GM19240 (cell line): Measurements from ENCODE around the gene ZNF844.
"Not testable (repeated sequence)": the region's sequence is repeated elsewhere in the genome, so short reads cannot be mapped to it uniquely, and the experiment has no call there.

Experiments
- DNase-seq: peaks from one replicate; pipeline ENCODE4 v3.0.0; 2011; ENCODE audit warnings: low spot score; ENCODE audit not compliant: insufficient read length

Gene ZNF844

DNA sequence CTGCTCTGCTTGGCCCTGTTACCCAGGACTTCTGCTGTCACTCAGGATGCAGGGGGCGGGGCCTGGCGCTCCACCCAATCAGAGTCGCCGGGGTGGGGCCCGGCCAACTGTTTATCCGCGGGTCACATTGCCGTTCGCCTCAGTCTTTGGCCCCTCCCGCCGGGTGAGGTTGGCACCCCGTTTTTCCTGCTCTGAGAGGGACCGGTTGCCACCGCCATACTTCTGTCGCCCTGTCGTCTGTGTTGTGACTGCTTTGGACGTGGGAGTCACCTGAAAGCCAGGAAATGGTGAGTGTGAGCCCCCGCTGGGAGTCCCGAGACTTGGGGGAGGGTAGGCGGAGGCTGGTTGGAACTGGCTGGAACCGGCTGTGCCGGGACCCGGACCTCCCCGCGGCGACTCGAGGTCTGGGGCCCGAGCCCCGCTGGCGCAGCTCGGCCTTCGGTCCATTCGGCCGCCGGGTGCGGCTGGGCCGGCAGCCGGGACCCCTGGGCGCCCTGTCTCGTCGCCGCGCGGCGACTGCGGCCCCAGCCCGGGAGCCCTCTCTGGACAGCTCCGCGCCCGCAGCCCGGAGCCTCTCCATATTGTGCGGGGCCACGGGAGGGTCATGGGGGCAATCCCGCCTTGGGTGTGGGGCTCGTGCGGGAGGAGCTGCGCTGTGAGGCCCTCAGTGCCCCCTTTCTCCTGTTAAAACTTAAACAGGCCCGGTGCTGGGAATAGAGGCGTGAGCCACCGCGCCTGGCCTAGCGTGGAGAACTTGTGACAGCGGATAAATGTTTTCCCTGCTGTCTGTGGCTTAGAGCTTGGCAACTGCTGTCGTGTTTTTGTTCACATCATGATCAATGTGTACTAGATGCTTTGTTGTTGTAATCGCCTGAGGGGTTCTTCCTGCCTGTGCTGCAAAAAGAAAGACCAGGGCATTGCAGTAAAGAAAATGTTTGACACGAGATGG is at the start of gene ZNF844:
TSS of gene ZNF844 (plus strand) at position 142 of the 949 bp plus-strand sequence. CDS start at position 285, 143 bp downstream.
- peak; percentile 50 for DNase-seq

DNA sequence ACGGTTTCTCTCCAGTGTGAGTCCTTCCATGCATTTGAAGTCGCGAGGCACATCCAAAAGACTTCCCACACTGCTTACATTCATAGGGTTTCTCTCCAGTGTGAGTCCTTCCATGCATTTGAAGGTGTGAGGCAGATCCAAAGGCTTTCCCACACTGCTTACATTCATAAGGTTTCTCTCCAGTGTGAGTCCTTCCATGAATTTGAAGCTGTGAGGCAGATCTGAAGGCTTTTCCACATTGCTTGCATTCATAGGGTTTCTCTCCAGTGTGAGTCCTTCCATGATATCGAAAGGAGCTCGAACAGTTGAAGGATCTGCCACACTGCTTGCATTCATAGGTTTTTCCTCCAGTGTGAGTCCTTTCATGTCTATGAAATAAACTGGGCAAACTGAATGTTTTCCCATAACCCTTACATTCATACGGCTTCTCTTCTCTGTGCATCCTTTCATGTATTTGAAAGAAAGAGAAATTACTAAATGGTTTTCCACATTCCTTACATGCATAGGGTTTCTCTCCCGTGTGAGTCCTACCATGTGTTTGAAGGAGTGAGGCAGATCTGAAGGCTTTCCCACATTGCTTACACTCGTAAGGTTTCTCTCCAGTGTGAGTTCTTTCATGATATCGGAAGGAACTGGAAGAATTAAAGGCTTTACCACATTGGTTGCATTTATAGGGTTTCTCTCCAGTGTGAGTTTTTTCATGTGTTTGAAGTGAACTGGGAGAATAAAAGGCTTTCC is 49.3 kb upstream of the ZNF844 start:
- no peak for DNase-seq

DNA sequence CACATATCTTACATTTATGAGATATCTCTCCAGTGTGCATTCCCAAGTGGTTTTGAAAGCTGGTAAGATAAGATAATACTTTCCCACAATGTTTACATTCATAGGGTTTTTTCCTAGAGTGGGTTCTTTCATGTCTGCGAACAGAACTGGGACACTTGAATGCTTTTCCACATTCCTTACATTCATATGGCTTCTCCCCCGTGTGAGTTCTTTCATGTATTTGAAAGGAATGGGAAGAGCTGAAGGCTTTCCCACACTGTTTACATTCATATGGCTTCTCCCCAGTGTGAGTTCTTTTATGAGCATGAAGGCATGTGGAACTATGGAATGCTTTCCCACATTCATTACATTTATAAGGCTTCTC is 48.8 kb upstream of the ZNF844 start:
- no peak for DNase-seq

DNA sequence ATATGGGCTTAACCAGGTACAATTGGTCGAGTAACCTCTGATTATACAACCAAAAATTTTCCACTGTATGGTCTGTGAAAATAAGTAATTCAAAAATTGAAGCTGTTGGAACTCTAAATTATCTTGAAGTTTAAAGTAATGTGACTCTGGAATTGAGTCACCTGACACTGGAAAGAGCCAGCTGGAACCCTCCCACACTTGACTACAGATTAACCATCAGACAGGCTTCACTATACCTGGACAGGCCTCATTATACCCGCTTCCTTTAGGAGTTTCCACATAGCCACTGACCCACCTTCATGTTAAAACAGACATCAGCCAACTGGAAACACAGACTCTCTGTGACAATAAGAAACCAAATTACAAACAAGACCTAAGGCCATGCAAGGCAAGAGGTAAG is 30.3 kb upstream of the ZNF844 start:
- no peak for DNase-seq

DNA sequence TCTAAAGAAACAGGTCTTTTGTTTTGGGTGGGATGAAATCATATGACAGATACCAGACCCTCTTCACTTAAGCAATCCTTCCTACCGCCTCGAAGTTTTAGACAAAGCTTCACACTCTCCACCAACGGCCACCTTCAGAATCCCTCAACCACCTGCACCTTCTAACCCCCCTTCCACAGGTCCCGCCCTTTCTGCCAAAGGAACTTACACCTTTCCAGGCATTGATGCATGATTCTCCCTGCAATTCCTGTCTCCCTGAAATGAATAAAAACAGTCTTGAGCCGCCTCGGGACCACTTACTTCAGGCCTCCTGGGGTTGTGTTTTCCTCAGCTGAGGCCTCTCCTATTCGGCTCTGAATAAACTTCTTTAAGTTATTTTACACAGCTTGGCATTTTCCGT is 29.9 kb upstream of the ZNF844 start:
- DNase-seq: no peak

DNA sequence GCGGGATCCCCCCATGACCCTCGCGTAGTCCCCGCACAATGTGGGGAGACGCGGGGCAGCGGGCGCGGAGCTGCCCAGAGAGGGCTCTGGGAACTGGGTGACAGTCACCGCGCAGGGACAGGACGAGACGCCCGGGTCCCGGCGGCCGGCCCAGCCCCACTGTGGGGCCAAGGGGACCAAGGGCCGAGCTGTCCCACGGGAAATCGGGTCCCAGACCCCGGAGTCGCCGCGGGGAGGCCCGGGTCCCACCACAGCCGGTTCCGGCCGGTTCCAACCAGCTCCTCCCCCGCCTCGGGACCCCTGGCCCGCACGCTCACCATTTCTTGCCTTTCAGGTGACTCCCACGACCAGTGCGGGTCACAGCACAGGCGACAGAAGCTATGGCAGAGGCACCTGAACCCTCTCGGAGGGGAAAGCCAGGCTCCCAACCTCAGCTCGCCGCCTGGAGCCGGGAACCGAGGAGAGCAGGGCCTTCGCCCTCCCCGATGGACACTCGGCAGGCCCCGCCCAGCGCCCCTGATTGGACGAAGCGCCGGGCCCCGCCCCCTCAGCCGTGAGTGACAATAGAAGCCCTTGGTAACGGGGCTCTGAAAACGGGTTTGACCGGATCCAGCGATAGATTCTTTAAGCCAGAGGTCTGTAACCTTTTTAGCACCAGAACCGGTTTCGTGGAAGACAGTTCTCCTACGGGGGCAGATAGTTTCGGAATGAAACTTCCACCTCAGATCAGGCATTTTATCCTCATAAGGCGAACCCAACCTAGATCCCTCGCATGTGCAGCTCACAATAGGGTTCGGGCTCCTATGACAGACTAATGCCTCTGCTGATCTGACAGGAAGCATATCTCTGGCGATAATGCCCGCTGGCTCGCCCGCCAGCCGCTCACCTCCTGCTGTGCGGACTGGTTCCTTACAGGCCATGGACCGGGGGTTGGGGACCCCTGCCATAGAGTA is 29.0 kb upstream of the ZNF844 start, which contains the start of gene ZNF433:
TSS of gene ZNF433 (minus strand) at position 460 of the 953 bp plus-strand sequence. CDS start at position 320, 140 bp downstream.
- peak; percentile 71 for DNase-seq

DNA sequence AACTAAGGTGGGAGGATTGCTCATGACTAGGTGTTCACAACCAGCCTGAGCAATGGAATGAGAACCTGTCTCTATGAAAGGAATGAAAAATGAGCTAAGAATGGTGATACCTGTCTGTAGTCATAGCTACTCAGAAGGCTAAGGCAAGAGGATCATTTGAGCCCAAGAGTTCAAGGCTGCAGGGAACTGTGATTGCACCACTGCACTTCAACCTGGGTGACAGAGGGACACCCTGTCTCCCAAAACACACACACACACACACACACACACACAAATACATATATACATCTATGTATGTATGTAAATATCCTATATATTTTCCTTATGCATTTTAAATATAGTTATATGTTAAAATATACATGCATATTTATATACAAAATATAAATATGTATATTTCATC is 21.6 kb upstream of the ZNF844 start:
- DNase-seq: no peak

DNA sequence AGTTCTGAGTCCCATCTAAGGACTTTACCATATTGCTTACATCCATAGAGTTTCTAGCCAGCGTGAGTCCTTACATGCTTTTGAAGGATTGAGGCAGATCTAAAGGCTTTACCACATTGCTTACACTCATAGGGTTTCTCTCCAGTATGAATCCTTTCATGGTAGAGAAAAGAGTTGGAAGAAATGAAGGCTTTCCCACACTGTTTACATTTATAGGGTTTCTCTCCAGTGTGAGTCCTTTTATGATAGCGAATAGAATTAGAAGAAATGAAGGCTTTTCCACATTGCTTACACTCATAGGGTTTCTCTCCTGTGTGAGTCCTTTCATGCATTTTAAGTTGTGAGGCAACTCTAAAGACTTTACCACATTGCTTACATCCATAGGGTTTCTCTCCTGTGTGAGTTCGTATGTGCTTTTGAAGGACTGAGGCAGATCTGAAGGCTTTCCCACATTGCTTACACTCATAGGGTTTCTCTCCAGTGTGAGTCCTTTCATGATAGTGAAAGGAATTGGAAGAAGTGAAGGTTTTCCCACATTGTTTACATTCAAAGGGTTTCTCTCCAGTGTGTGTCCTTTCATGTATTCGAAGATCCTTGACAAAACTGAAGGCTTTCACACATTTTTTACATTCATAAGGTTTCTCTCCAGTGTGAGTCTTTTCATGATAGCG is 20.6 kb upstream of the ZNF844 start:
- no peak for DNase-seq

DNA sequence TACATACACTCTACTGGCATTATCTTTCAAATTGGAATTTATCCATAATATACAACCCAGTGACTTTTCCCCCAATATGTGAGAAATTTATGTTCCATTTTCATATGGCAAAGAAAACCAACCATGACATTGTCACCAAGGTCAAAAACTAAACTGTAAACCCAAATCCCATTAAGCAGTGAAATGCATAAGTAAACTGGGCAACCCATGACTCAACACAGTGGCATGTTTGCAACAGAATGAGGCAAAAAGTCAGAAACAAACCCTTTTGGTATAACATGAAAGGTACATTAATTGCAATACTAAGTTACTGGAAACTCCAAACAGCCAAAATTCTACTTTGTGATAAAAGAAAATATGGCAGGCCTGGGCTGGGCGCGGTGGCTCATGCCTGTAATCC is 16.7 kb upstream of the ZNF844 start:
- no peak for DNase-seq

DNA sequence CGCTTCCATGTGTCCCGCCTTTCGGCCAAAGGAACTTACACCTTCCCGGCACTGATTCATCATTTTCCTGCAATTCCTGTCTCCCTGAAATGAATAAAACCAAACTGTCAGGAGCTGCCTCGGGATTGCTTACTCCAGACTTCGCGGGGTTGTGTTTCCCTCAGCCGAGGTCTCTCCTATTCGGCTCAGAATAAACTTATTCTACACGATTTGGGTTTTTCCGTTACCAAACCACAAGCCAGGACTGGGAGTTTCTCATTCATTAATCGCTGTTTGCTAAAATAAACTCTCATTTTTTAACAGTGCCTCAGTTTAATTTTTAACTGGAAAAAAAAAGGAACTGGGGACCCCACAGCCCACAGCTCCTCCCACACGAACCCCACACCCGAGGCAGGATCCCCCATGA is 12.4 kb upstream of the ZNF844 start:
- no peak for DNase-seq

DNA sequence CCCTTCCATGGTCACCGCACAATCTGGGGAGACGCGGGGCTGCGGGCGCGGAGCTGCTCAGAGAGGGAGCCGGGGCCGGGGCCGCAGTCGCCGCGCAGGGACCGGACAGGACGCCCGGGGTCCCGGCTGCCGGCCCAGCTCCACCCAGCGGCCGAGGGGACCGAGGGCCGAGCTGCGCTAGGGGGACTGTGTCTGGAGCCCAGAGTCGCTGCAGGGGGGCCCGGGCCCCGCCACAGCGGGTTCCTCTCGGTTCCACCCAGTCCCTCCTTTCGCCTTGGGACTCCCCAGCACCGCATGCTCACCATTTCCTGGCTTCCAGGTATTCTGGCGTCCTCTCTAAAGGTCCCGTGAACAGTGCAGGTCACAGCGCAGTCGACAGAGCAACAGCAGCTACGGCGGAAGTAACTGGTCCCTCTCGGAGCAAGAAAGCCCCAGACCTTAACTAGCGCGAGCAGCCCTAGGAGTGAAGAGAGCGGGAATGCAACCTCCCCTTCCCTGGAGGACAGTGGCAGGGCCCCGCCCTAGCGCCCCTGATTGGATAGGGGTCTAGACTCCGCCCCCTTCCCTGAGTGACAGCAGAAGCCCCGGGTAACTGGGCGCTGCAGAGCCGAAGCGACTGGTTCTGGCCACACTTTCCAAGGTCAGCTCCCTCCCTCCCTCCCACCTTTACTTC is 11.9 kb upstream of the ZNF844 start, which contains the start of gene ZNF878:
TSS of gene ZNF878 (minus strand) at position 465 of the 673 bp plus-strand sequence. CDS start at position 305, 160 bp downstream.
- DNase-seq: peak; percentile 58

DNA sequence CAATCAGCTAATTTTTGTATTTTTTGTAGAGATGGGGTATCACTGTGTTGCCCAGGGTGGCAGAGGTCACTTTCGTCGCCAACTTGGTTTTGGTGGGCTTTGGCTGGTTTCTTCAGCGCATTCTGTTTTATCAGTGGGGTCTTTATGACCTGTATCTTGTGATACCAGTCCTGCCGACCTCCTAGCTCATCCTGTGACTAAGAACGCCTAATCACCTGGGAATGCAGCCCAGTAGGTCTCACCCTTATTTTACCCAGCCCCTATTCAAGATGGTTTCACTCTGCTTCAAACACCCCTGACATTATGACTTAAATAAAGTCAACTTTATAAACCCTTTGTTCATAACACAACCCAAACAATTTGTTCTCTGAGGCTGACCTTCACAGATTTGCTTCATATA is 8.7 kb upstream of the ZNF844 start:
- DNase-seq: no peak

DNA sequence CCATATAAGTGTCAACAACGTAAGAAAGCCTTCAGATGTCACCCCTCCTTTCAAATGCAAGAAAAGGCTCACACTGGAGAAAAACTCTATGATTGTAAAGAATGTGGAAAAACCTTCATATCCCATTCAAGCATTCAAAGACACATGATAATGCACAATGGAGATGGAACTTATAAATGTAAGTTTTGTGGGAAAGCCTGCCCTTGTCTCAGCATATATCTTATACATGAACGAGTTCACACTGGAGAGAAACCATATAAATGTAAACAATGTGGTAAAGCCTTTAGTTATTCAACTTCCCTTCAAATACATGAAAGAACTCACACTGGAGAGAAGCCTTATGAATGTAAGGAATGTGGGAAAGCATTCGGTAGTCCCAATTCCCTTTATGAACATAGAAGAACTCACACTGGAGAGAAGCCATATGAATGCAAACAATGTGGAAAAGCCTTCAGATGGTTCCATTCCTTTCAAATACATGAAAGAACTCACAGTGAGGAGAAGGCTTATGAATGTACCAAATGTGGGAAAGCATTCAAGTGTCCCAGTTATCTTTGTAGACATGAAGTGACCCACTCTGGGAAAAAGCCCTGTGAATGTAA is 11.1 kb downstream of the ZNF844 start:
- no peak for DNase-seq

DNA sequence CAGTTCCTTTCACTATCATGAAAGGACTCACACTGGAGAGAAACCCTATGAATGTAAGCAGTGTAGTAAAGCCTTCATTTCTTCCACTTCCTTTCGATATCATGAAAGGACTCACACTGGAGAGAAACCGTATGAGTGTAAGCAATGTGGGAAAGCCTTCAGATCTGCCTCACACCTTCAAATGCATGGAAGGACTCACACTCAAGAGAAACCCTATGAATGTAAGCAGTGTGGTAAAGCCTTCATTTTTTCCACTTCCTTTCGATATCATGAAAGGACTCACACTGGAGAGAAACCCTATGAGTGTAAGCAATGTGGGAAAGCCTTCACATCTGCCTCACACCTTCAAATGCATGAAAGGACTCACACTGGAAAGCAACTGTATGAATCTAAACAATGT is 11.8 kb downstream of the ZNF844 start:
- not testable (repeated sequence) for DNase-seq

DNA sequence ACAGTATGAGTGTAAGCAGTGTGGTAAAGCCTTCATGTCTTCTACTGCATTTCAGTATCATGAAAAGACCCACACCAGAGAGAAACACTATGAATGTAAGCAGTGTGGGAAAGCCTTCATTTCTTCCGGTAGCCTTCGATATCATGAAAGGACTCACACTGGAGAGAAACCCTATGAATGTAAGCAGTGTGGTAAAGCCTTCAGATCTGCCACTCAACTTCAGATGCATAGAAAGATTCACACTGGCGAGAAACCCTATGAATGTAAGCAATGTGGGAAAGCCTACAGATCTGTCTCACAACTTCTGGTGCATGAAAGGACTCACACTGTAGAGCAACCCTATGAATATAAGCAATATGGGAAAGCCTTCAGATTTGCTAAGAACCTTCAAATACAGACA is 12.8 kb downstream of the ZNF844 start:
- DNase-seq: no peak

DNA sequence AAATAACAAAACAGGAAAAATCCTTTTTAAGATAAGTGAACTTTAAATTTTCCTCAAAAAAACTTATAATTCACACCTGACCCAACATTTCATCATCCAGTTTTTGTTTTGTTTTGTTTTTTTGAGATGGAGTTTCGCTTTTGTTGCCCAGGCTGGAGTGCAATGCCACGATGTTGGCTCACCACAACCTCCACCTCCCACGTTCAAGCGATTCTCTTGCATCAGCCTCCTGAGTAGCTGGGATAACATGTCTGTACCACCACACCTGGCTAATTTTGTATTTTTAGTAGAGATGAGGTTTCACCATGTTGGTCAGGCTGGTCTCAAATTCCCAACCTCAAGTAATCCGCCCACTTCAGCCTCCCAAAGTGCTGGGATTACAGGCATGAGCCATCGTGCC is 18.8 kb downstream of the ZNF844 start:
- not testable (repeated sequence) for DNase-seq

DNA sequence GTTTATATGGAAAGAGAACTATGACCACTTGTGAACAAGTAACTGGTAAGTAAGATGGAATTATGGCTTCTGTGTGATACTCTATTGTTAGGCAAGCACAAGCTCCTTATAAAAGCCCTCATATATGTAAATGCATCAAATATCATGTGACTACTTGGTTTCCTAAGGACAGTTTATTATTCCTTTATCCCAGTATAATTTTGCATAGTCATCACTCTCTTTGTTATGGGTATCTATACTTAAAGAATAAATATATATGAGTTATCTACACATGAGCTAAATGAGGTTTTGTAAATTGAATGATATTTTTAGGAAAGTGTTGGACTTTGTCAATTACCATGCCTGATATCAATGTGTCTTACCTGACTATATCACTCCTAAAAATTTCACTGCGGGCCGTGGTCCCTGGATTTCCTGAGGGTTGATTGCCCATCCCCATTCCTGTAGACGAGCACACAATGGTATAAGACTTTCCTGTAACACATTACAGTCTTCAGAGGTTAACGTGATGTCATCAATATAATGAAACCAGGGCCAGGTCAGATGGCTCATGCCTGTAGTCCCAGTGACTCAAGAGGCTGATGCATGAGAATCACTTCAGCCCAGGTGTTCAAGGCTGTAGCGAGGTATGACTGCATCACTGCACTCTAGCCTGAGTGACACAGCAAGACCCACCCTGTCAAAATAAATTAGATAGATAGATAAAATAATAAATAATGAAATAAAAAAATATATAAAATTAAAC is 20.7 kb downstream of the ZNF844 start:
- no peak for DNase-seq

DNA sequence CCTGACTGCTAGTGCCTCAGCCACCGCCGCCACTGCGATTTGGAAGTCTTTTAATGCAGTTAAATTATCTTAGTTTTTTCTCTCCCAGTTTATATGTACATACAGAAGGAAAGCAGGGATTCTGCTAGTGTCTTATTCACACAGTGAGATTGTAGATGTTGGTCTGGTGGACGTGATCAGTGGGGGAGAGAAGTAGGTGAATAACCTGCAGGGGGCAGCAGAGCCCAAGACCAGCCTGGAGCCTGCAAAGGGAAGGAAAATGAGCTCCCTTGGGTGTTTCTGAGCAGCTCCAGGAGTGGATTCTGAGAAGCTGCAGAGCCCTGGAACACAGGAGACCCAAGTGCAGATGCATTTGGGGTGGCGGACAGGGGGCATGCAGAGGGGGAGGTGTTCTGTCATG is 26.3 kb downstream of the ZNF844 start:
- DNase-seq: no peak
